ENCODE results near the gene CCNY. TPM values are rescaled to one million over a fixed set of nuclear protein-coding genes. Genes with fewer than 3 reads are reported as not detected.

Gene CCNY
- total RNA-seq, 1 experiment from 2014 or later, result 59.1 TPM

- Mint-ChIP-seq H3K27ac (ENCODE audit: unreplicated experiment) (no peak overlapping the region), H3K4me1 (ENCODE audit: low read depth, unreplicated experiment) (peaks cover 47% of the 10 kb centered on the region), H3K36me3 (ENCODE audit: insufficient read depth, unreplicated experiment) (no peaks in the 10 kb centered on the region), H3K27me3 (ENCODE audit: unreplicated experiment) (no peaks in the 10 kb centered on the region), H3K9me3 (ENCODE audit: low read depth, unreplicated experiment) (no peaks in the 10 kb centered on the region), H3K4me3 (ENCODE audit: low read depth, unreplicated experiment) (no peak overlapping the region)
- DNase-seq, result no peak
- intact Hi-C loops (cut with micrococcal nuclease; ENCODE audit: unreplicated experiment), result no loop called here
- CTCF ChIA-PET, result interaction anchor here (0.6 kb wide), 1 partner anchor 21 kb away, joined by 4 read pairs; no protein-coding TSS in a partner anchor
- no peak for TF ChIP-seq CTCF (IDR thresholded peaks at IDR 0.05; ENCODE audit: unreplicated experiment)
- no TSS peak for BruUV-seq (replicated peaks)
Measured at GRCh38 chr10:35465673-35466072, 129.4 kb downstream of the CCNY start.

- no peak overlapping the region for H3K4me3 Mint-ChIP-seq (ENCODE audit: low read depth, unreplicated experiment)
- no peaks in the 10 kb centered on the region for H3K9me3 Mint-ChIP-seq (ENCODE audit: low read depth, unreplicated experiment)
- intact Hi-C loops (cut with micrococcal nuclease; ENCODE audit: unreplicated experiment), result no loop called here
- no peak for DNase-seq
- no peak overlapping the region for H3K27ac Mint-ChIP-seq (ENCODE audit: unreplicated experiment)
- H3K4me1 Mint-ChIP-seq (ENCODE audit: low read depth, unreplicated experiment), result peaks cover 42% of the 10 kb centered on the region
- TF ChIP-seq CTCF (IDR thresholded peaks at IDR 0.05; ENCODE audit: unreplicated experiment), result no peak
- no peaks in the 10 kb centered on the region for H3K27me3 Mint-ChIP-seq (ENCODE audit: unreplicated experiment)
- no peaks in the 10 kb centered on the region for H3K36me3 Mint-ChIP-seq (ENCODE audit: insufficient read depth, unreplicated experiment)
- CTCF ChIA-PET, result interaction anchor here (0.6 kb wide), 1 partner anchor 22 kb away, joined by 4 read pairs; no protein-coding TSS in a partner anchor
- BruUV-seq (replicated peaks), result no TSS peak
Measured at GRCh38 chr10:35466170-35466569, 129.9 kb downstream of the CCNY start.

- no peaks in the 10 kb centered on the region for H3K9me3 Mint-ChIP-seq (ENCODE audit: low read depth, unreplicated experiment)
- no peak for DNase-seq
- no peak for TF ChIP-seq CTCF (IDR thresholded peaks at IDR 0.05; ENCODE audit: unreplicated experiment)
- H3K27me3 Mint-ChIP-seq (ENCODE audit: unreplicated experiment), result no peaks in the 10 kb centered on the region
- intact Hi-C loops (cut with micrococcal nuclease; ENCODE audit: unreplicated experiment), result no loop called here
- H3K27ac Mint-ChIP-seq (ENCODE audit: unreplicated experiment), result no peak overlapping the region
- no peak overlapping the region for H3K4me3 Mint-ChIP-seq (ENCODE audit: low read depth, unreplicated experiment)
- peaks cover 37% of the 10 kb centered on the region for H3K4me1 Mint-ChIP-seq (ENCODE audit: low read depth, unreplicated experiment)
- no peaks in the 10 kb centered on the region for H3K36me3 Mint-ChIP-seq (ENCODE audit: insufficient read depth, unreplicated experiment)
- CTCF ChIA-PET, result no interaction called here
- BruUV-seq (replicated peaks), result no TSS peak
Measured at GRCh38 chr10:35466661-35467060, 130.4 kb downstream of the CCNY start.

GRCh38 chr10:35467186-35467585 lies 130.9 kb downstream of the CCNY start:
- no peak for DNase-seq
- Mint-ChIP-seq H3K9me3 (ENCODE audit: low read depth, unreplicated experiment) (no peaks in the 10 kb centered on the region), H3K27me3 (ENCODE audit: unreplicated experiment) (no peaks in the 10 kb centered on the region), H3K36me3 (ENCODE audit: insufficient read depth, unreplicated experiment) (no peaks in the 10 kb centered on the region), H3K4me3 (ENCODE audit: low read depth, unreplicated experiment) (no peak overlapping the region), H3K27ac (ENCODE audit: unreplicated experiment) (no peak overlapping the region), H3K4me1 (ENCODE audit: low read depth, unreplicated experiment) (peaks cover 32% of the 10 kb centered on the region)
- no TSS peak for BruUV-seq (replicated peaks)
- intact Hi-C loops (cut with micrococcal nuclease; ENCODE audit: unreplicated experiment), result no loop called here
- CTCF ChIA-PET, result no interaction called here
- no peak for TF ChIP-seq CTCF (IDR thresholded peaks at IDR 0.05; ENCODE audit: unreplicated experiment)

Data from Calu3 (cell line).